HG02763 (cell line): Measurements from ENCODE around the gene PAPSS1.
"Not testable (repeated sequence)": the region's sequence is repeated elsewhere in the genome, so short reads cannot be mapped to it uniquely, and the experiment has no call there.

Source experiments
- ATAC-seq: cut with Tn5 transposase; IDR thresholded peaks from one replicate; pipeline ENCODE4 v1.9.1; 2021; ENCODE audit warnings: mild to moderate bottlenecking, moderate library complexity; ENCODE audit not compliant: unreplicated experiment

Gene PAPSS1

DNA sequence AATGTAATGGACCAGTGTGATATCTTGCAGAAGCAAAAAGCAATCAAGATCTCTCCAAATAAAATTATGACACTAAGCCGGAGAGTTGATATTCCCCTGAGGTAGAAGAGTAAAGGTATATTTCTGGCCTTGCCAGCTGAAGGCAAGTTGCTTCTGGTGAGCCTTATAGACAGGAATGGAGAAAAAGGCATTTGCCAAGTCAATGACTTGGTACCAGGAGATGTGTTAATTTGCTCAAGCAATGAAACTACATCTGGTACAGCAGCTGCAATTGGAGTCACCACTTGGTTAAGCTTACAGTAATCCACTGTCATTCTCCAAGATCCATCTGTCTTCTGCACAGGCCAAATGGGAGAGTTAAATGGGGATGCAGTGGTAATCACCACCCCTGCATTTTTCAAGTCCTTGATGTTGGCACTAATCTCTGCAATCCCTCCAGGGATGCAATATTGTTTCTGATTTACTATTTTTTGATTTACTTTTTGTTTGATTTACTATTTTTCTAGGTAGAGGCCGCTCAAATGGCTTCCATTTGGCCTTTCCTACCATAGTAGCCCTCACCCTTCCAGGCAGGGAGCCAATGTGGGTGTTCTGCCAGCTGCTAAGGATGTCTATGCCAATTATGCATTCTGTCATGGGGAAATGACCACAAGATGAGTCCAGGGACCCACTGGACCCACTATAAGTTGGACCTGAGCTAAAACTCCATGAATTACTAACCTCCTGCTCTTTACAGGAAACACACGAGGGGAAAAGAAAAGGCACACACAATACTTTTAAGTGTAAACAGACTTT, 6.3 kb upstream of the PAPSS1 start:
- not testable (repeated sequence) for ATAC-seq

DNA sequence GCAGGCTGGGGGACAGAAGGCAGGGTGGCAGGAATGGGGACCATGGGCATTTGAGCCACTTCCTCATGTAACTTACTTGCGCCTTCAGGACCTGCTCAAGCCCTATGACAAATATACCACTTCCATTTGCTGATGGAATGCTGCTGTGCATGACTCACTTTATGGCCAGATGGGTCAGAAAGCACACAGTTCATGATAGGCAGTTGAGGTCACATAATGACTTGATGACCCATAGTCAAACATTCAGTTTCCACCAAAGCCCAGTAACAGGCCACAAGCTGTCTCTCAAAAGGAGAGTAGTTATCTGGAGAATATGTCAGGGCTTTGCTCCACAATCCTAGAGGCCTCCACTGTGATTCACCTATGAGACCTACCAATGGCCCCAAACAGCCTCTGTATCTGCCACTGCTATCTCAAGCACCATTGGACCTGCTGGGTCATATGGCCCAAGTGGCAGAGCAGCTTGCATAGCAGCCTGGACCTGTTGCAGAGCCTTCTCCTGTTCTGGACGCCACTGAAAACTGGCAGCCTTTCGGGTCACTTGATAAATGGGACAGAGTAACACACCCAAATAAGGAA, 5.3 kb upstream of the PAPSS1 start:
- ATAC-seq = no peak

- not testable (repeated sequence) for ATAC-seq
Observed at GRCh38 chr4:107723331-107723730, 3.3 kb upstream of the PAPSS1 start.

- no peak for ATAC-seq
Observed at GRCh38 chr4:107721436-107722100, 1.5 kb upstream of the PAPSS1 start.

- ATAC-seq = peak; percentile 6
Observed at GRCh38 chr4:107719207-107719921, 670 bp downstream of the PAPSS1 start.

- ATAC-seq = peak; percentile 25
Observed at GRCh38 chr4:107718351-107718965, 1.6 kb downstream of the PAPSS1 start.

DNA sequence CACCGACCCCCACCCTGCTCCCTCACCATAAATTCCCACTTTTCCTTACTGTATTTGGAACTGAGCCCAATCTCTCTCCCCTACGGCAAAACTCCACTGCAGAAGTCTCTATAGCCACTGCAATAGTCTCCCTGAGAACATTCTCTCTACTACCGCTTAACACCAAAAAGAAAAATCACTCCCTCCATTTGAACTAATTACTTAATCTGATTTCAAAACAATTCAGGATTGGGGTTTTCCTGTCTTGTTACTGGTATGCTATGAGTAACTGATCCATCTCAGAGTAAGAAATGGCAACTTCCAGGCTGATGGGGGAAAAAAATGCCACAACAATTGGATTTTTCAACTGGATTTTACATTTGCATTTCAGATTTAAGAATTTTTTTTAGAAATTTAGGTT, 5.8 kb downstream of the PAPSS1 start:
- no peak for ATAC-seq

GRCh38 chr4:107712236-107712635, 7.8 kb downstream of the PAPSS1 start:
- no peak for ATAC-seq

DNA sequence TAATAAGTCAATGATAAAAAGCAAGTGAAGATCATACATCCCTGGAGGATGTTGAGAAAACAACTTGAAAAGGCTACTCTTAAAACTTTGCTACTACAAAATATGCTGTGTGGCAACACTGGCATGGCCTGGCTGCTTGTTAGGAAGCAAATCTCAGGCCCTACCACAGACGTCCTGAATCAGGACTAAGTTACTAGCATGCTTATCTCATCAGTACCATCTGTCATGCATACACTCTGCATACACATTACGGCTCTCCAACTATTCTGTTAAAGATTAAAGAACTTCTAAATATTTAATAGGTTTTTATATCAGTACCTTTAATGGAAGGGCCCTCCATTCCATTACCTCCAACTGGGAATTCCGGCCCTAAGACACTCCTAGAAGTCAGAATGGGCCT, 8.2 kb downstream of the PAPSS1 start:
- ATAC-seq = no peak

GRCh38 chr4:107710493-107711459, 9.3 kb downstream of the PAPSS1 start:
- ATAC-seq = no peak

- ATAC-seq = no peak
Observed at GRCh38 chr4:107709916-107710315, 10.1 kb downstream of the PAPSS1 start.

DNA sequence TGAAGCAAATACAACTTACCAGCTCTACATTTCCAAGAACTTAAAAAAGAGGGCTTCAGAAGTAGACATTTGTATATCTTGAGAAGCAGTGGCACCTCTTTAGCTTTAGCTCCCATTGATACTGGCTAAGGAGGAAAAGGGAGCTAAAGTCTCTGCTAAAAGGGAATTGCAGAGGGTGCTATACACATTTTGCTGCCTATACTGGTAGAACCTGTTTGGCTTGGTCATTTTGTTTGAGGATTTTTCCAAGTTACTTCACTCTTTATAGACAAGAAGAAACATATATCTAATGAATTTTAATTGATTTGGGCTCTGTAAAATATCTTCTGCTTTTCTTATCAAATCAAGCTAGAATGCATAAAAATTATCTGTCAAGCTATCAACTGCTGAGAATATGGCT, 11.8 kb downstream of the PAPSS1 start:
- ATAC-seq = no peak

GRCh38 chr4:107705742-107706556, 14.1 kb downstream of the PAPSS1 start:
- no peak for ATAC-seq

GRCh38 chr4:107701565-107701964, 18.5 kb downstream of the PAPSS1 start:
- ATAC-seq = no peak

GRCh38 chr4:107699466-107700206, 20.4 kb downstream of the PAPSS1 start:
- no peak for ATAC-seq

- ATAC-seq = not testable (repeated sequence)
Observed at GRCh38 chr4:107696187-107696586, 23.8 kb downstream of the PAPSS1 start.

GRCh38 chr4:107693132-107693531, 26.9 kb downstream of the PAPSS1 start:
- ATAC-seq = no peak

- no peak for ATAC-seq
Observed at GRCh38 chr4:107692202-107692601, 27.8 kb downstream of the PAPSS1 start.
